ENCODE measurements around the gene MAP4K4. TPM values are rescaled to one million over a fixed set of nuclear protein-coding genes. Genes with fewer than 3 reads are reported as not detected.
A peak's percentile ranks its signal among the peaks of the same experiment; 100 is the strongest.

MAP4K4 gene
- total RNA-seq, 1 experiment from 2014 or later: 58.7 TPM

DNA sequence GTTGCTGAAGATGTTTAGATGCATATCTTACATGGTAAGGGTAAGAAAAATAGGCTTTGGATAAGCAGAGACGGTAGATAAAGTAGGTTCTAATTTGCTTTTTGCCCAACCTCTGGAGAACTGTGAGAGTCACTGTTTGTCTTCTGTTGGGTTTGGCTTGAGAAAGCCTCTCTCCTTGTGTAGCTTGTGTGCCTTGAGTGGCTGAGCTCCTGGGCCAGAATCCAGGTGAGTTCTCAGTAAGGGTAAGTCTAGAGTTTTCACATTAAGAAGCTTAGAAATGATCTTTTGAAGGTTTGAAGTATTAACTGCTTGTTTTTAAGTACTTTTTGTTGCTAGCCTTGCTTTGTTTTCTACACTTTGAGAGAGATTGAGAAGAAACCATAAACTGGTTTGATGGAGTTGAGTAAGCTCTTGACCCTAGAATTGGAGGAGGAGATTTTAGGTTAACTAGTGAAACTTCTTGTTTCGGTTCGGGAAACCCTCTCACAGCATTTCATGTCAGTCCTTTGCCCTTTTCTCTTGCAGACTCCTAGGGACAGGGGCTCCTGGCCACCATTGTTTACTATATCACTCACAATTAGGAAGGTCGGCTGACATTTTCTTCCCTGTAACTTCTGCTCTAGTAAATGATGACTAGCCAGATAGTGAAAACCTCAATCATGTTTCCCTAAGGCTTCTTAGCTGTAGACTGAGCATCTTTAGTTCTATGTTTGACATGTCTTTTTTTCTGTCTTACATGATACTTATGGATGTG, 26.0 kb downstream of the MAP4K4 start:
- no peak for DNase-seq
- no peak overlapping the region for H3K4me3 ChIP-seq (ENCODE audit: insufficient read depth, low read depth, low read length)
- no peaks in the 10 kb centered on the region for H3K27me3 ChIP-seq (ENCODE audit: control insufficient read depth, insufficient read depth, low read length)
- no peaks in the 10 kb centered on the region for H3K36me3 ChIP-seq (replicated peaks; ENCODE audit: control insufficient read depth, insufficient read depth, low read length)

DNA sequence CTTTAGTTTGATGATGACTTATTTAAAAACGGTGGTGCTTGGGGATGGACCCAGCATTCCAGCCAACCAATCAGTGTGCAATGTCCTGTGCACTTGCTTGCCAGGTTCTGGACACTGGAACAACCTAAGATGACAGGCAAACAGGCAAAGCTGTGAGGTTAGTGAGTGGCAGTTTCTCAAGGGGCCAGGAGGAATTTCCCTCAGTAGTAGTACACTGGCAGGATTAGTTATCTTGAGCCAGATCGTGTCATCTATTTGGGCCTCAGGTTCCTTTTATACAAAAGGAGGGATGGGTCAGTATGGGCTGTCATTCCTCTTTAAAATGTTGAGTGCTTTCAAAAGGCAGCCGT, 26.6 kb downstream of the MAP4K4 start:
- Histone ChIP-seq H3K4me3 (ENCODE audit: insufficient read depth, low read depth, low read length) (no peak overlapping the region), H3K36me3 (replicated peaks; ENCODE audit: control insufficient read depth, insufficient read depth, low read length) (no peaks in the 10 kb centered on the region), H3K27me3 (ENCODE audit: control insufficient read depth, insufficient read depth, low read length) (no peaks in the 10 kb centered on the region)
- no peak for DNase-seq

DNA sequence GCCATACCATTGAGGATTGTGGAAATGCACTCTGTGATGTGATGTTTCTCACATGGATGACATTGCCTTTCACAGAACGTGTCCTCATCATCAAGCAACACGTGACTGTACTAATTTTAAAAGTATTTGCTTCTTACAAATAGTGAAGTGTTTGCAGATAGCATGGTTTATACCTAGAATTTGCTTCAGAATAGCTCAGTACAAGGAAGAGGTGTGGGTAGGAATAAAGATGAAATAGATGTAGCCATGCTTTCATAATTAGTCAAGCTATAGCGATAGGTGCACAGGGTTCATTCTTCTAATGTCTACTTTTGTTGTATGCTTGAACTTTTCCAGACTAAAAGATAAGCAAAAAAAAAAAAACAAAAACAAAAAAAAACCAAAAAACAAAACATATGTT, 27.5 kb downstream of the MAP4K4 start:
- DNase-seq: no peak
- no peaks in the 10 kb centered on the region for H3K27me3 ChIP-seq (ENCODE audit: control insufficient read depth, insufficient read depth, low read length)

DNA sequence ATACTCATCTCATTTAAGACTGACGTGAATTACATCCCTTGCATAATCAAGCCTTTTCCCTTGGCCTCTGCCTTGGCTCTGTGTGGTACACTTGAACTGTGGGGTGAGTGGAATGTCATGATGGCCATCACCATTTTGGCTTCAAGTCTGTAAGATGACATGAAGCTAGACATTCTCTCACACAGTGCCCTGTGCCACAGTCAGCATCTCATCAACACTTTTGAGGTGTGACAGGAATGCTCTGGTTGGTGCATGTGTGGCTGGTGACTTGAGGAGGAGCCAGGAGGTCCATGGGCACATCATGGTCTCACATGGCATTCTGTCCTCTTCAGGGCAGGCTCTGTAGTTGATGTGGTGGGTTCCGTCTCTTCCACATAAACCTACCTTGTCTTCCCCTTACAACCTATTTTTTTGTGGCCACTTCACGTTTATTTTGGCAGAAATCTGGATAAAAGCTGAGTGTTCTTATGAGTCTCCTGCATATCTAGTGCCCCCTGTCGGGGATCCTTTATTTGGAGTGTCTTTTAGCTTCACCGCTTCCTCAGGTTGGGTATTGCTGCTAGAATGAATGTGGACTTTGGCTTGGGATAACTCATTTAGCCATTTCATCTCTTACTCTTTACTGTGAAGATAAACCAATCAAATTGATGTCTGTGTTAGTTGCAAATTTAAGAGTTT, 28.1 kb downstream of the MAP4K4 start:
- peak; percentile 51 for DNase-seq
- H3K4me3 ChIP-seq (ENCODE audit: insufficient read depth, low read depth, low read length): no peak overlapping the region
- H3K27me3 ChIP-seq (ENCODE audit: control insufficient read depth, insufficient read depth, low read length): no peaks in the 10 kb centered on the region
- no peaks in the 10 kb centered on the region for H3K36me3 ChIP-seq (replicated peaks; ENCODE audit: control insufficient read depth, insufficient read depth, low read length)

More for the DNA sequence above, 27.5 kb downstream of the MAP4K4 start:
- Histone ChIP-seq H3K36me3 (replicated peaks; ENCODE audit: control insufficient read depth, insufficient read depth, low read length) (no peaks in the 10 kb centered on the region), H3K4me3 (ENCODE audit: insufficient read depth, low read depth, low read length) (no peak overlapping the region)

DNA sequence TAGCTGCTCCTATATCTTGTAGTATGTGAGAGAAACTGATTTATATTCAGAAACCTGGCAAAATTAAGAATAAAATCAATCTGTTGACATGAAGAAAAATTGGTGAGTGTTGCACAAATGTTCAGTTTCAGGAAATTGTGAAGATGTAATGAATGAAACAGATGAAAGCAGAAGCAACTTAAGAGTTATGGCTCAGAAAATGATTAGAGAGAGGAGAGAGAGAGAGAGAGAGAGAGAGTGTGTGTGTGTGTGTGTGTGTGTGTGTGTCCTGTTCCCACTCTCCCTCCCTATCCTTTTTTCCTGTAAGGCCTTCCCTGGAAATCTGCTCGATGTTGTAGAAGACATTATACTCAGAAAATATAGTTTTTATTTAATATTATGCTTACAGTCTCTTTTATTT, 31.4 kb downstream of the MAP4K4 start:
- Histone ChIP-seq H3K4me3 (ENCODE audit: insufficient read depth, low read depth, low read length) (no peak overlapping the region), H3K27me3 (ENCODE audit: control insufficient read depth, insufficient read depth, low read length) (no peaks in the 10 kb centered on the region), H3K36me3 (replicated peaks; ENCODE audit: control insufficient read depth, insufficient read depth, low read length) (no peaks in the 10 kb centered on the region)
- no peak for DNase-seq

DNA sequence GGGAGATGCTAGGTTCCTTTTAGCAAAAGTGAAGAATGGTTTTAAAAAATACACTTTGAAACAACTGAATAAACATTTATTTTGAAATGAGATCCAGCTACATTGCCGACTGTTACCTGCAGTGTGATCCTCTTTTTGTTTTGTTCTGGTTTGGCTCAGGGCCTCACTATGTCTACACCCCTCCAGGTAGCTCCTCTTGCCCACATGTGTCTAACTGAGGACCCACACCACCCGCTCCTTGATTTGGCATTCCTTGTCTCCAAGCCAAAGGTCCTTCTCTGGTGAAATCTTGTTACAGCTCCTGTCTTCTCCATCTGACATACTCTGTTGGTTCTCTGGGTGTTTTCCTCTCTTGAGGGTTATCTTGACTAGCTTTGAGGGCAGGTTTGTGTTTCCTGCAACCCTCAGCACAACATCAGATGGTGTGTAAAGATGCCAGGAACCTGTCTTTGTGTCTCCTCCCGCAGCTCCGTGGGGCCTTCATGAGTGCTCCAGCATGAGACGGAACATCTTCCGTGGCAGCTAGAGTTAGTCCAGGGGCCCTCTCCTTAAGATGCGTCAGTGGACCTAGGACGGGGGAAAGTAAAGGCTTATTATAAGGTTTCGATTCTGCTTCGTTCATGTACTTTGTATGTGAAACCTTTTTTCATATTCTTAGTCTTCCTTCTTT, 32.1 kb downstream of the MAP4K4 start:
- no peak overlapping the region for H3K4me3 ChIP-seq (ENCODE audit: insufficient read depth, low read depth, low read length)
- DNase-seq: no peak
- H3K27me3 ChIP-seq (ENCODE audit: control insufficient read depth, insufficient read depth, low read length): no peaks in the 10 kb centered on the region
- H3K36me3 ChIP-seq (replicated peaks; ENCODE audit: control insufficient read depth, insufficient read depth, low read length): no peaks in the 10 kb centered on the region

DNA sequence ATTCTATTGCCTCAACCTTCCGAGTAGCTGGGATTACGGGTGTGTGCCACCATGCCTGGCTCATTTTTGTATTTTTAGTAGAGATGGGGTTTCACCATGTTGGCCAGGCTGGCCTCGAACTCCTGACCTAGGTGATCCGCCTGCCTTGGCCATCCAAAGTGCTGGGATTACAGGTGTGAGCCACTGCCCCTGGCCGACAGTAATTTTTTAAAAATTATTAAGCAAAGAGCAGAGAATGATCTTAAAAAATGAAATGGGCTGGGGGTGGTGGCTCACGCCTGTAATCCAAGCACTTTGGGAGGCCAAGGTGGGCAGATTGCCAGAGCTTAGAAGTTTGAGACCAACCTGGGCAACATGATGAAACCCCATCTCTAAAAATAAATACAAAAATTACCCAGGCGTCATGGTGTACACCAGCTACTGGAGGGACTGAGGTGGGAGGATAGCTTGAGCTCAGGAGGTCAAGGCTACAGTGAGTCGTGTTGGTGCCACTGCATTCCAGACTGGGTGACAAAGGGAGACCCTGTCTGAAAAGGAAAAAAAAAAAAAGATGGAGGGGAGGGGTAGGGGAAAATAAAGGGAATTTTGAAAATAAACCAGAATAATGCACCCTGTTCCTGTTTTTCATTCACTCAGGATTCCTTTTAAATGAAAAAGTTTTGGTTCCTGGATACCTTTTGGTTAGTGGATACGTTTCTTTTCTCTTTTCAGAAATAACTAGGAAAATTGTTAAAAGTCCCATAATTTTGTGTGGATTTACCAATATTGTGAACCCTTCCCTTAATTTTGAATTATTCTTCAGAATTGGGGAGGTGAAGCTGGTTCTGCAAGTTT, 33.9 kb downstream of the MAP4K4 start:
- no peaks in the 10 kb centered on the region for H3K27me3 ChIP-seq (ENCODE audit: control insufficient read depth, insufficient read depth, low read length)
- DNase-seq: no peak
- H3K36me3 ChIP-seq (replicated peaks; ENCODE audit: control insufficient read depth, insufficient read depth, low read length): no peaks in the 10 kb centered on the region
- H3K4me3 ChIP-seq (ENCODE audit: insufficient read depth, low read depth, low read length): no peak overlapping the region

DNA sequence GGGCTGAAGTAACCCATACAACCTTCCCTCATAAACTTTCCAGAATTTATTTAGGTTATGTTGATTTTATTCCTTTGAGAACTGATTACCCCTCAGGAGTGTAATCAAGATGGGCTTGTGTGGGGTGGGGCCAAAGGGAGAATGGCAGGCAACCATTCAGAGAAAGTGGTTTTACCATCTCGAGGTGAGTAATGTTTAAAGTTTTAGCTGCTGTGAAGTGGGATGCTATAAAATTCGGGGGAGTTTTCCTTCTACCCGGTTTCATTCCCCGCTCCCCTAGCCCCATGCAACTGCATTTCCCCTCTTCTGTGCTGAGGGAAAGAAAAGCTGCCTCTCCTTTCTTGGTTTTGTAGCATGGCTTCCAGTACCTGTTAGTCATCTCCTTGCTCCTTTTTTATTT, 34.7 kb downstream of the MAP4K4 start:
- DNase-seq: no peak
- H3K36me3 ChIP-seq (replicated peaks; ENCODE audit: control insufficient read depth, insufficient read depth, low read length): no peaks in the 10 kb centered on the region
- H3K27me3 ChIP-seq (ENCODE audit: control insufficient read depth, insufficient read depth, low read length): no peaks in the 10 kb centered on the region
- no peak overlapping the region for H3K4me3 ChIP-seq (ENCODE audit: insufficient read depth, low read depth, low read length)

DNA sequence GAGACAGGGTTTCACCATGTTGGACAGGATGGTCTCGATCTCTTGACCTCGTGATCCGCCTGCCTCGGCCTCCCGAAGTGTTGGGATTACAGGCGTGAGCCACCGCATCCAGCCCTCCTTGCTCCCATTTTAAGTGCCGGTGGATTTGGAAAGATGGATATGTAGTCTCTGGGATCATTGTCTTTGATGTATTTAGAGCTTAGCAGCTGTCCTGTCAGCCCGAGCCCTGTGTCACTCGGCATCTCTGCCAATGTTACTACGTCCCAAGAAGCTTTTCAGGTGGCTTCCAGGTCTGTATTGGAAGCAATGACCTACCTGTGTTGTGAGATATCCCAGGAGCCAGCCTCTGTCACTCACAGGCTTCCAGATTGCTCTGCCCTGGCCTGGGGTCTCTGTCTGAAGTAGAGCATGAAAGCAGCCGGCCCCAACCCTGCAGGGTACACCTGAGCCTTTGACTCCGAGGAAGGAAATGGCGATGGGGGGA, 35.3 kb downstream of the MAP4K4 start:
- DNase-seq: no peak
- H3K4me3 ChIP-seq (ENCODE audit: insufficient read depth, low read depth, low read length): no peak overlapping the region
- no peaks in the 10 kb centered on the region for H3K27me3 ChIP-seq (ENCODE audit: control insufficient read depth, insufficient read depth, low read length)
- H3K36me3 ChIP-seq (replicated peaks; ENCODE audit: control insufficient read depth, insufficient read depth, low read length): no peaks in the 10 kb centered on the region

DNA sequence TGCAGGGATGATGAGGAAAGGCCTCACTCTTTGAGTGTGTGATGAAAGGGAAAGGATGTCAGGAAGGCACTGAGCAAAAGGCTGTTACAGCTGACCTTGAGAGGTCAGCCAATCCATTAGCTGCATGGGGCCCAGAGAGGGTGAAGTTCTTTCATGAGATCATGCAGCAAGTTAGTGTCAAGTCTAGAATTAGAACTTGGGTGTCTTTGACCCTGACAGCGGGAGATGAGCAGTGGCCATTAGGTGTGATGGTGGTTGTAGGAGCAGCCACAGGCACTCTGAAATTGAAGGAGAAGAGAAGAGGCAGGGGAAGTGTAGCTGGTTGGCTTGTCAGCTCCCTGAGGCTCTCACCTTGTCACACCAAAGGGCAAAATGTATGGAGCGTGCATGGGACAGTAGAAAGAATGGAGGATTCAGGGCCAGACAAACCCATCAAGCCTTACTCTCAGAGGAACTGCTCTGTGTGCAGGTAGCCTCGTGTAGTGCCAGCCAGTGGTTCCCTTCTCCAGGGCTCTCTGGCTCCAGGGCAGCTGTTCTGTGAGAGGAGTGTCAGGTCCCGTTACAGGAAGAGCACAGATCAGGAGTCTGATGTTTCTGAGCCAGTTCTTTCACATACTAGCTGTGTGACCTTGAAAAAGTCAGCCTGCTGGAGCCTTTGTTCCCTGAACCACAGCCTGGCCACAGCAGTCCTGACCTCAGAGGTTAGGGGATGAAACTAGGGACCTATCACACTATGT, 35.9 kb downstream of the MAP4K4 start:
- Histone ChIP-seq H3K27me3 (ENCODE audit: control insufficient read depth, insufficient read depth, low read length) (no peaks in the 10 kb centered on the region), H3K36me3 (replicated peaks; ENCODE audit: control insufficient read depth, insufficient read depth, low read length) (no peaks in the 10 kb centered on the region), H3K4me3 (ENCODE audit: insufficient read depth, low read depth, low read length) (no peak overlapping the region)
- no peak for DNase-seq

DNA sequence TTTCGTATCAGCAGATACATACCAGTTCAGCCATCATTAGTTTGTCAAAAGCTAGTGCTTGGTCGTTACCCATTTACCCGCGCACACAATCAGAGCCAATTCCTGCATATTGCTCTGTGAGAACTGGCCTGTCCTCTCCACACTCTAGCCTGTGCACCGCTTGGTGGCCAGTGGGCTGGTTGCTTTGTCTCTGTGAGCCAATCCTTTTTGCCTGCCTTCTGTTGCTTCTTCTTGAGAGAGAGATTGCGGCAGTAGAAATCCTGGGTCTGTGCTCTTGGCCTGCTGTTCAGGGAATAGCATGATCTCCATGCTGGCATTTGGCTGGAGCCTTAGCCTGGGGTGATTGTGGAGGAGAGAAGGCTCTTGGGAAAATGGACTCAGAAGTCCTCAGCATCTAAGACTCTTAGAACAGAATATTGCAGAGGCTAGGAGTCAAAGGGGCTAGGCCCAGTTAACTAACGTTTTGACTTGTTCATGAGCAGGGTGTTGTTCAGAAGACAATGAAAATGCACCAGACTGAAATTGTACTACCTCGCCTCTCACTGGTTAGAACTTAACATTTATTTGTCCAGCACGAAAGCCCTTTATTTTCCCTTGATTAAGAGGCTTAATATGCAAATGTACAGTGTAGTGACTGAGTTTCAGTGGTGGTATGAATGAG, 37.1 kb downstream of the MAP4K4 start:
- Histone ChIP-seq H3K27me3 (ENCODE audit: control insufficient read depth, insufficient read depth, low read length) (no peaks in the 10 kb centered on the region), H3K4me3 (ENCODE audit: insufficient read depth, low read depth, low read length) (no peak overlapping the region), H3K36me3 (replicated peaks; ENCODE audit: control insufficient read depth, insufficient read depth, low read length) (no peaks in the 10 kb centered on the region)
- no peak for DNase-seq

DNA sequence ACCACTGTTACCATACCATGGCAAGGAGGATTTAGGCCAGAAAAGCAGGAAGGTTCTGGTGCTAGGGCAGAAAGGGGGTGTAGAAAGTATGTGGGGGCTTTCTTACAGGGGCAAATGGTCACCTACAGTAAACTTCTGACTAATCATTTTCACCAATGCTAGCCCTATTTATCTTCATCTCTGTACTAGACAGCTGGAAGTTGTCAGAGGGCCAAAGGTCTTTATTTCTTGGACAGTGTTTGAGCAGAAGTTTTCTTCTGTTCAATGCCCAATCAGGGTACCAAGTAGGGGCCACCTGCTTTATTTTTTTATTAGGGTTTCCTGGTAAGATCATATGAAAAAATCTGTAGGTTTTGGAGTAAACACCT, 37.6 kb downstream of the MAP4K4 start:
- DNase-seq: no peak
- H3K27me3 ChIP-seq (ENCODE audit: control insufficient read depth, insufficient read depth, low read length): no peaks in the 10 kb centered on the region
- no peak overlapping the region for H3K4me3 ChIP-seq (ENCODE audit: insufficient read depth, low read depth, low read length)
- H3K36me3 ChIP-seq (replicated peaks; ENCODE audit: control insufficient read depth, insufficient read depth, low read length): no peaks in the 10 kb centered on the region

DNA sequence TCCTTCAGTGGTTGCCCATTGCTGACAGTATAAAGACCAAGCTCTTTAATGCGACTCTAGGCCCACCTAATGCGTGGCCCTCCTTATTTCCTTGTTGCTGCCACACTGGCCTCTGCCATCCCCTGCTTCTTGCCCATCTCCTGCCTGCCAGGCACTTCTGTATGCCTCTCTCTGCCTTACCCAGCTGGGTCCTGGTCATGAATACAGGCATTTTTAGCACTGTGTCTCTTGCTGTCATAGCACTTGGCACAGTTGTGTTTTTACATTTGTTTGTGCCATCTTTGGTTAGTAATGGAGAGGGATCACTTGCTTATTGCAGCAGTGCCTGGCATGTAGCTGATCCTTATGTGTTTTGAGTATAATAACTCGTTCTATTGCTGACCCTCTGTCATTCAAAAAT, 38.7 kb downstream of the MAP4K4 start:
- H3K36me3 ChIP-seq (replicated peaks; ENCODE audit: control insufficient read depth, insufficient read depth, low read length): no peaks in the 10 kb centered on the region
- no peak overlapping the region for H3K4me3 ChIP-seq (ENCODE audit: insufficient read depth, low read depth, low read length)
- no peak for DNase-seq
- no peaks in the 10 kb centered on the region for H3K27me3 ChIP-seq (ENCODE audit: control insufficient read depth, insufficient read depth, low read length)
